ENCODE results near the gene PIK3CA. TPM values are rescaled to one million over a fixed set of nuclear protein-coding genes. Genes with fewer than 3 reads are reported as not detected.

The PIK3CA gene
- total and polyA plus RNA-seq, 10 of the 15 experiments (the other 5 are each of a cell fraction or from before 2014, with no cell fraction given), result 3.0 to 18.6 (median 9.0) TPM

- TF ChIP-seq CEBPZ (IDR thresholded peaks at IDR 0.05; ENCODE audit: low read depth, low read length) (no peak), KLF5 (IDR thresholded peaks at IDR 0.05; ENCODE audit: partially characterized antibody) (no peak), SIX5 (IDR thresholded peaks at IDR 0.05; ENCODE audit: low read depth, low read length, severe bottlenecking) (peak; percentile 64), POLR2A (IDR thresholded peaks at IDR 0.05; ENCODE audit: low read depth, low read length) (peak; percentile 76), TAF1 (IDR thresholded peaks at IDR 0.05; ENCODE audit: borderline replicate concordance, low read depth, low read length) (peak; percentile 37; the same call in 1 of the 2 replicates), ZNF217 (IDR thresholded peaks at IDR 0.05) (0 out of 2 replicates have a peak, but pooled peaks have one; percentile 48), ESRRA (IDR thresholded peaks at IDR 0.05; ENCODE audit: low read length) (0 out of 2 replicates have a peak, but pooled peaks have one; percentile 45), POU2F2 (IDR thresholded peaks at IDR 0.05; ENCODE audit: borderline replicate concordance, low read depth, low read length) (no peak; the same call in 2 of the 3 replicates), E2F8 (IDR thresholded peaks at IDR 0.05; ENCODE audit: low read depth, partially characterized antibody) (peak; percentile 82), TCF12 (IDR thresholded peaks at IDR 0.05; ENCODE audit: low read depth, low read length) (0 out of 2 replicates have a peak, but pooled peaks have one; percentile 3), EP300 (IDR thresholded peaks at IDR 0.05; ENCODE audit: borderline replicate concordance in 1 of 2, control insufficient read depth in 1 of 2, low read depth in 2 of 2, low read length in 2 of 2) (peak in 1 of 2 experiments; percentile 2; a peak in 1 of 4 replicates), HDGF (IDR thresholded peaks at IDR 0.05) (peak; percentile 84; the same call in 1 of the 2 replicates), CTCF (IDR thresholded peaks at IDR 0.05 in 2 of 3, conservative IDR thresholded peaks at IDR 0.05 in 1 of 3; ENCODE audit: control insufficient read depth in 2 of 3, extremely low read depth in 1 of 3, insufficient read depth in 1 of 3, low read depth in 3 of 3, low read length in 3 of 3) (no peak), ELK1 (IDR thresholded peaks at IDR 0.05; ENCODE audit: low read depth, low read length) (peak; percentile 60; the same call in 1 of the 2 replicates), DPF2 (IDR thresholded peaks at IDR 0.05) (no peak), ATF7 (IDR thresholded peaks at IDR 0.05; ENCODE audit: low read depth) (peak; percentile 70; the same call in 1 of the 2 replicates), MYB (IDR thresholded peaks at IDR 0.05; ENCODE audit: borderline replicate concordance, low read depth, low read length) (0 out of 2 replicates have a peak, but pooled peaks have one; percentile 10), HCFC1 (IDR thresholded peaks at IDR 0.05; ENCODE audit: low read length) (peak; percentile 72), SREBF2 (IDR thresholded peaks at IDR 0.05; ENCODE audit: low read length) (peak; percentile 46; the same call in 1 of the 2 replicates), EZH2 (IDR thresholded peaks at IDR 0.05; ENCODE audit: borderline replicate concordance, control insufficient read depth, low read depth, low read length) (no peak)
These were observed at the start of gene PIK3CA (continued) for GRCh38 chr3:179147873-179148615.

All from GM12878 (cell line).